GM12878 (cell line): ENCODE data around the gene GTF2H1. TPM values are rescaled to one million over a fixed set of nuclear protein-coding genes. Genes with fewer than 3 reads are reported as not detected.

ENCODE experiments used
- ATAC-seq: fragments of 200-7000 bp; cut with Tn5 transposase; 3 replicates; pipeline ENCODE4 v1.9.1; 2020; ENCODE audit warnings: mild to moderate bottlenecking, moderate library complexity
- BruUV-seq: library from RNA; stranded (reverse); fragments of 400-500 nt; replicated peaks from 2 replicates; lab custom pipeline; 2021; lab: Mats Ljungman, UMichigan
- CTCF ChIA-PET: fragments of 300-600 bp; sonication (Branson Sonifier 250); formaldehyde crosslinking; extraction: SDS; loops from one replicate; lab custom pipeline; 2021; ENCODE audit warnings: inconsistent platforms; lab: Yijun Ruan, JAX
- POLR2A ChIA-PET: fragments of 350-600 bp; formaldehyde crosslinking; extraction: SDS; loops from one replicate; lab custom pipeline; 2021; ENCODE audit warnings: inconsistent platforms; lab: Charles Lee
- RAD21 ChIA-PET: fragments of 300-600 bp; sonication (Branson Sonifier 250); formaldehyde crosslinking; loops from one replicate; lab custom pipeline; 2023; ENCODE audit warnings: antibody characterized with exemption; ENCODE audit not compliant: unreplicated experiment; lab: Charles Lee
- SMC1A ChIA-PET: fragments of 300-600 bp; sonication (Branson Sonifier 250); formaldehyde crosslinking; loops from one replicate; lab custom pipeline; 2023; ENCODE audit not compliant: unreplicated experiment, uncharacterized antibody; lab: Charles Lee
- DNase-seq: peaks from one replicate; pipeline ENCODE4 v3.0.0-alpha.2; 2011; ENCODE audit warnings: low read depth, low spot score
- FAIRE-seq: peaks from 3 replicates; lab custom pipeline; 2011; peaks lifted over from hg19 to GRCh38; lab: Jason Lieb, UNC
- H2AFZ ChIP-seq: 2 replicates; pipeline ENCODE4 v1.6.0; 2011; ENCODE audit warnings: low read depth, low read length, control low read depth; ENCODE audit not compliant: control insufficient read depth
- H3K27ac ChIP-seq: 2 replicates; pipeline ENCODE4 v1.5.1; 2011; ENCODE audit warnings: control low read depth; ENCODE audit not compliant: control insufficient read depth, insufficient read depth
- H3K27me3 ChIP-seq, 2 experiments: replicated peaks in 1 of 2; 2 replicates each; pipeline versions ENCODE4 v1.6.0 to v1.6.1; 2011; ENCODE audit warnings: low read length in 1 of 2; ENCODE audit not compliant: control insufficient read depth in 2 of 2, insufficient read depth in 2 of 2
- H3K36me3 ChIP-seq, 2 experiments: 2 replicates each; pipeline ENCODE4 v1.5.1; 2011; ENCODE audit warnings: low read length in 1 of 2; ENCODE audit not compliant: control insufficient read depth in 2 of 2, insufficient read depth in 2 of 2
- H3K4me1 ChIP-seq: 2 replicates; pipeline ENCODE4 v1.6.1; 2011; ENCODE audit warnings: mild to moderate bottlenecking, low read length, moderate library complexity, mixed read lengths; ENCODE audit not compliant: control insufficient read depth, insufficient read depth
- H3K4me2 ChIP-seq: 2 replicates; pipeline ENCODE4 v1.6.0; 2011; ENCODE audit warnings: control low read depth; ENCODE audit not compliant: control insufficient read depth, insufficient read depth
- H3K4me3 ChIP-seq: fragments of 200-600 bp; sonication (generic); 2 replicates; pipeline ENCODE4 v1.5.1; 2016
- H3K79me2 ChIP-seq: 2 replicates; pipeline ENCODE4 v1.6.0; 2011; ENCODE audit warnings: low read length; ENCODE audit not compliant: control insufficient read depth, insufficient read depth
- H3K9ac ChIP-seq: 2 replicates; pipeline ENCODE4 v1.8.0; 2011; ENCODE audit warnings: low read length, control low read depth, mixed read lengths; ENCODE audit not compliant: control insufficient read depth, insufficient read depth
- H3K9me3 ChIP-seq: replicated peaks from 3 replicates; pipeline ENCODE4 v1.5.1; 2011; ENCODE audit warnings: mild to moderate bottlenecking, low read length; ENCODE audit not compliant: control insufficient read depth, insufficient read depth
- H4K20me1 ChIP-seq: 2 replicates; pipeline ENCODE4 v1.6.0; 2011; ENCODE audit not compliant: control insufficient read depth, insufficient read depth
- CREM ChIP-seq: IDR thresholded peaks from 2 replicates; pipeline ENCODE4 v1.6.1; 2014; ENCODE audit warnings: antibody characterized with exemption, low read depth
- CUX1 ChIP-seq: IDR thresholded peaks from 2 replicates; pipeline ENCODE4 v1.6.1; 2012; ENCODE audit warnings: improper control_type of control experiment, low read depth, low read length; ENCODE audit not compliant: insufficient replicate concordance
- EGR1 ChIP-seq, 2 experiments: IDR thresholded peaks; 1 replicate in 1 of 2; 2 replicates in 1 of 2; pipeline ENCODE4 v1.6.1; 2011 to 2012; ENCODE audit warnings: low read depth in 2 of 2, low read length in 2 of 2, borderline replicate concordance in 1 of 2, mild to moderate bottlenecking in 1 of 2, moderate library complexity in 1 of 2
- KDM1A ChIP-seq: fragments of 200-600 bp; sonication (generic); IDR thresholded peaks from 2 replicates; pipeline ENCODE4 v1.6.1; 2016; ENCODE audit warnings: borderline replicate concordance
- NR2F1 ChIP-seq: fragments of 450-650 bp; conservative IDR thresholded peaks from 2 replicates; pipeline ENCODE4 v1.6.1; 2017; ENCODE audit warnings: mild to moderate bottlenecking
- RCOR1 ChIP-seq: conservative IDR thresholded peaks from 2 replicates; pipeline ENCODE4 v1.6.1; 2012; ENCODE audit warnings: low read depth, low read length, improper control_type of control experiment
- REST ChIP-seq: IDR thresholded peaks from 2 replicates; pipeline ENCODE4 v1.6.1; 2012; ENCODE audit warnings: mild to moderate bottlenecking, low read depth, low read length
- SMARCA5 ChIP-seq: fragments of 450-650 bp; IDR thresholded peaks from 2 replicates; pipeline ENCODE4 v1.6.1; 2017; ENCODE audit warnings: mild to moderate bottlenecking
- WGBS: methylation state at CpG from one replicate; pipeline ENCODE4 v1.1.6; 2016; ENCODE audit warnings: low lambda C conversion rate; ENCODE audit not compliant: insufficient replicate concordance, insufficient coverage; ENCODE audit errors: missing lambda C conversion rate; 5-methylcytosine and 5-hydroxymethylcytosine counted together
- in situ Hi-C: fragments of 300-500 bp; cut with MboI; formaldehyde crosslinking; loops from 9 replicates; pipeline ENCODE4 v1.14.3; 2018; ENCODE audit warnings: mixed read lengths
- intact Hi-C: fragments of 100-400 bp; cut with micrococcal nuclease; formaldehyde crosslinking; loops from one replicate; pipeline ENCODE4 v1.14.2; 2022; ENCODE audit not compliant: unreplicated experiment
- polyA plus RNA-seq, 11 experiments: library from polyadenylated mRNA; depleted of rRNA in 4 of 11; unstranded in 6 of 11; stranded (reverse) in 5 of 11; fragments of >200 nt; fragmentation: Nextera tagmentation in 4 of 11; fragmentation: Illumina TruSeq in 1 of 11; extraction: Ambion mirVana in 4 of 11; extraction: Trizol in 1 of 11; gene quantifications; 1 replicate in 1 of 11; 2 replicates in 10 of 11; pipeline versions ENCODE4 v1.2.1 to v1.2.3, GENCODE V29; 2011 to 2016; ENCODE audit warnings: inconsistent platforms in 2 of 11, missing spikeins in 2 of 11, low read depth in 1 of 11
- total RNA-seq, 4 experiments: library from RNA; depleted of rRNA in 3 of 4; stranded (reverse); fragments of >200 nt in 3 of 4; fragmentation: Illumina TruSeq in 1 of 4; extraction: Trizol in 1 of 4; gene quantifications; 2 replicates each; pipeline versions ENCODE4 v1.2.1 to v1.2.3, GENCODE V29; 2013 to 2021

GTF2H1 gene
- total and polyA plus RNA-seq, 10 of the 15 experiments (the other 5 are each of a cell fraction or from before 2014, with no cell fraction given): 36.7 to 68.8 (median 46.6) TPM

GRCh38 chr11:18288911-18289310, 33.5 kb upstream of the GTF2H1 start:
- Histone ChIP-seq H3K79me2 (no peaks in the 10 kb centered on the region), H4K20me1 (no peaks in the 10 kb centered on the region), H3K27ac (no peak overlapping the region), H3K4me2 (no peak overlapping the region), H3K9ac (no peak overlapping the region), H3K4me1 (no peaks in the 10 kb centered on the region), H3K36me3 (peaks cover 16 to 45% of the 10 kb centered on the region in 2 experiments), H3K9me3 (no peaks in the 10 kb centered on the region)
- no TSS peak for BruUV-seq
- no peak for ATAC-seq
- CTCF ChIA-PET: interaction anchor here (0.9 to 1.0 kb wide), 2 partner anchors 45 to 415 kb away, joined by 3 to 4 read pairs; no protein-coding TSS in a partner anchor
- in situ Hi-C loops: no loop called here
- SMC1A ChIA-PET: interaction anchor here (0.8 to 2.0 kb wide), 3 partner anchors 12 to 45 kb away, joined by 3 to 9 read pairs (median 3); no protein-coding TSS in a partner anchor
- RAD21 ChIA-PET: no interaction called here
- TF ChIP-seq REST: no peak
- no peak for TF ChIP-seq EGR1 (IDR thresholded peaks at IDR 0.05; ENCODE audit: borderline replicate concordance in 1 of 2, low read depth in 2 of 2, low read length in 2 of 2)
- TF ChIP-seq KDM1A: no peak
- no peak for TF ChIP-seq CREM
- TF ChIP-seq NR2F1: no peak
- TF ChIP-seq SMARCA5: no peak
- no peak for TF ChIP-seq RCOR1
- TF ChIP-seq CUX1: no peak
- TF ChIP-seq, all 136 proteins: peak for 0
- H2AFZ ChIP-seq: no peak overlapping the region
- WGBS: 100% methylated on average over 4 of the region's 4 CpGs
- H3K27me3 ChIP-seq: no peaks in the 10 kb centered on the region
- intact Hi-C loops: no loop called here
- DNase-seq (no peak), FAIRE-seq (no peak)
- POLR2A ChIA-PET: interaction anchor here (1.0 to 1.1 kb wide), 2 partner anchors 33 to 342 kb away, joined by 3 to 5 read pairs; partner anchors contain the start of gene HPS5
- no peak overlapping the region for H3K4me3 ChIP-seq
